Cardiac muscle cell (in vitro differentiated cells and primary cell): ENCODE measurements around the gene LNX2. TPM values are rescaled to one million over a fixed set of nuclear protein-coding genes. Genes with fewer than 3 reads are reported as not detected.
A peak's percentile ranks its signal among the peaks of the same experiment; 100 is the strongest.

Source experiments
- DNase-seq, 2 donors: peaks; one replicate each; pipeline versions ENCODE4 v3.0.0 to v3.0.0-alpha.2; 2010 to 2017; ENCODE audit warnings: low read depth in 1 of 2, low spot score in 1 of 2
- H3K27ac ChIP-seq: fragments of 200-600 bp; sonication (generic); 2 replicates; pipeline ENCODE4 v1.5.1; 2016
- H3K27me3 ChIP-seq: fragments of 200-600 bp; sonication (generic); 2 replicates; pipeline ENCODE4 v1.6.0; 2016; ENCODE audit warnings: control low read depth
- H3K36me3 ChIP-seq: fragments of 200-600 bp; sonication (generic); 2 replicates; pipeline ENCODE4 v1.5.1; 2016; ENCODE audit warnings: control low read depth
- H3K4me1 ChIP-seq: fragments of 200-600 bp; sonication (generic); 2 replicates; pipeline ENCODE4 v1.8.1; 2017; ENCODE audit warnings: low read depth, mild to moderate bottlenecking, mixed run types
- H3K4me3 ChIP-seq: fragments of 200-600 bp; sonication (generic); 2 replicates; pipeline ENCODE4 v1.5.1; 2016; ENCODE audit warnings: mild to moderate bottlenecking
- H3K9me3 ChIP-seq: fragments of 200-600 bp; sonication (generic); 2 replicates; pipeline ENCODE4 v1.5.1; 2017; ENCODE audit warnings: low read depth, mild to moderate bottlenecking, control low read depth
- polyA plus RNA-seq: library from polyadenylated mRNA; unstranded; fragments of >200 nt; fragmentation: Nextera tagmentation; extraction: Ambion mirVana; gene quantifications from 2 replicates; pipeline ENCODE4 v1.2.1, GENCODE V29; 2016
- total RNA-seq: library from RNA; depleted of rRNA; stranded (reverse); fragments of >200 nt; gene quantifications from 2 replicates; pipeline ENCODE4 v1.2.3, GENCODE V29; 2016
- TF ChIP-seq, protein P1 (sequence below): IDR thresholded peaks from 2 replicates; pipeline ENCODE4 v1.5.1; 2012; ENCODE audit warnings: low read depth, mild to moderate bottlenecking, low read length

Gene LNX2
- total and polyA plus RNA-seq, 2 experiments from 2014 or later = 7.1 to 11.6 TPM

DNA sequence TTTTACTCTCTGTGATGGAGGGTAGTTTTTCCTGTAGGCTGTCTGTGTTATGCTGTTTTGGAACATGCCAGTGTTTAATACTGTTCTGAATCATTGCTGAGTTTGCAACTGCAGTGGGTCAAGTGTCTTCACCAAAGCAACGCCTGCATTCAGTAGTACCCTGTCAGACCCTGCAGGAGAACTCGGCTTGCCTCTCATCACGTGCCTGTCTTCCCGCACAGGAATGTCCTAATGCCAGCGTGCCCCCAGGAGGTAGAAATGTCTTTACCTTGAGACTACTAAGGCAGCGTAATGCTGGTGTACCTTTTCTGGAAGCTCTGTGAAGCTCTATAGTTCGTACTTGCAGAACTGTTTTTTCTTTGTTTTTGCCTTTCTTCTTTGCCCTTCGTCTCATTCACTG lies 43.6 kb upstream of the LNX2 start:
- no peaks in the 10 kb centered on the region for H3K9me3 ChIP-seq
- H3K4me3 ChIP-seq = no peak overlapping the region
- peak overlapping the region; percentile 69 for H3K27ac ChIP-seq
- H3K27me3 ChIP-seq = no peaks in the 10 kb centered on the region
- TF ChIP-seq, protein P1, sequence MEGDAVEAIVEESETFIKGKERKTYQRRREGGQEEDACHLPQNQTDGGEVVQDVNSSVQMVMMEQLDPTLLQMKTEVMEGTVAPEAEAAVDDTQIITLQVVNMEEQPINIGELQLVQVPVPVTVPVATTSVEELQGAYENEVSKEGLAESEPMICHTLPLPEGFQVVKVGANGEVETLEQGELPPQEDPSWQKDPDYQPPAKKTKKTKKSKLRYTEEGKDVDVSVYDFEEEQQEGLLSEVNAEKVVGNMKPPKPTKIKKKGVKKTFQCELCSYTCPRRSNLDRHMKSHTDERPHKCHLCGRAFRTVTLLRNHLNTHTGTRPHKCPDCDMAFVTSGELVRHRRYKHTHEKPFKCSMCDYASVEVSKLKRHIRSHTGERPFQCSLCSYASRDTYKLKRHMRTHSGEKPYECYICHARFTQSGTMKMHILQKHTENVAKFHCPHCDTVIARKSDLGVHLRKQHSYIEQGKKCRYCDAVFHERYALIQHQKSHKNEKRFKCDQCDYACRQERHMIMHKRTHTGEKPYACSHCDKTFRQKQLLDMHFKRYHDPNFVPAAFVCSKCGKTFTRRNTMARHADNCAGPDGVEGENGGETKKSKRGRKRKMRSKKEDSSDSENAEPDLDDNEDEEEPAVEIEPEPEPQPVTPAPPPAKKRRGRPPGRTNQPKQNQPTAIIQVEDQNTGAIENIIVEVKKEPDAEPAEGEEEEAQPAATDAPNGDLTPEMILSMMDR = no peak
- peaks cover 31% of the 10 kb centered on the region for H3K4me1 ChIP-seq
- H3K36me3 ChIP-seq = peaks cover 3% of the 10 kb centered on the region
- DNase-seq = peak in 1 of 2 donors; percentile 69

- TF ChIP-seq, protein P1 = no peak
- DNase-seq = no peak
- Histone ChIP-seq H3K36me3 (peaks cover 3% of the 10 kb centered on the region), H3K4me1 (peaks cover 24% of the 10 kb centered on the region), H3K9me3 (no peaks in the 10 kb centered on the region), H3K27ac (peak overlapping the region; percentile 69), H3K27me3 (no peaks in the 10 kb centered on the region), H3K4me3 (no peak overlapping the region)
These were observed 42.6 kb upstream of the LNX2 start for GRCh38 chr13:27662738-27663470.

- H3K4me1 ChIP-seq = peaks cover 20% of the 10 kb centered on the region
- TF ChIP-seq, protein P1 = no peak
These were observed 40.7 kb upstream of the LNX2 start for GRCh38 chr13:27661017-27661416.

DNA sequence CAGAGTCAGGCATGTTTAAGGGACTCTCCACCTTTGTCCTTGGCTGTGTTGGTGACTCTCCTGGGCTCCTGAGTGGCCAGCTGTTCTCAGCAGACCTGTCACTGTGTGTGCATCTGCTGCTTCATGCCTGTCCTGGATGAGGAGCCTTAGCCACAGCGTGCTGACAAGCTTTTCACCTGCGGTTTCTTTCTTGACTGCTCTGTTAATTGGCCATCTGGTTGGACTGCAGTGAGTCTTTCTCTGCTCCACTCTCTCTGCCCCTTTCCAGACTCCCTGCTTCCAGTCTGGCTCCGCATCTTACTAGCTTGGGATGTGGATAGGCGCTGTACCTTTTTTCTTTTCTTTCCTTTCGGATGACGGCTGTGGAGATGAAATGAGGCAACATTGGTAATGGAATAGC lies 40.2 kb upstream of the LNX2 start:
- TF ChIP-seq, protein P1 = no peak
- Histone ChIP-seq H3K27me3 (no peaks in the 10 kb centered on the region), H3K9me3 (no peaks in the 10 kb centered on the region), H3K4me1 (peaks cover 20% of the 10 kb centered on the region), H3K27ac (no peak overlapping the region), H3K36me3 (no peaks in the 10 kb centered on the region), H3K4me3 (no peak overlapping the region)
- no peak for DNase-seq

More at GRCh38 chr13:27661017-27661416, 40.7 kb upstream of the LNX2 start:
- Histone ChIP-seq H3K36me3 (peaks cover 3% of the 10 kb centered on the region), H3K9me3 (no peaks in the 10 kb centered on the region), H3K4me3 (no peak overlapping the region), H3K27ac (no peak overlapping the region), H3K27me3 (no peaks in the 10 kb centered on the region)
- DNase-seq = no peak

DNA sequence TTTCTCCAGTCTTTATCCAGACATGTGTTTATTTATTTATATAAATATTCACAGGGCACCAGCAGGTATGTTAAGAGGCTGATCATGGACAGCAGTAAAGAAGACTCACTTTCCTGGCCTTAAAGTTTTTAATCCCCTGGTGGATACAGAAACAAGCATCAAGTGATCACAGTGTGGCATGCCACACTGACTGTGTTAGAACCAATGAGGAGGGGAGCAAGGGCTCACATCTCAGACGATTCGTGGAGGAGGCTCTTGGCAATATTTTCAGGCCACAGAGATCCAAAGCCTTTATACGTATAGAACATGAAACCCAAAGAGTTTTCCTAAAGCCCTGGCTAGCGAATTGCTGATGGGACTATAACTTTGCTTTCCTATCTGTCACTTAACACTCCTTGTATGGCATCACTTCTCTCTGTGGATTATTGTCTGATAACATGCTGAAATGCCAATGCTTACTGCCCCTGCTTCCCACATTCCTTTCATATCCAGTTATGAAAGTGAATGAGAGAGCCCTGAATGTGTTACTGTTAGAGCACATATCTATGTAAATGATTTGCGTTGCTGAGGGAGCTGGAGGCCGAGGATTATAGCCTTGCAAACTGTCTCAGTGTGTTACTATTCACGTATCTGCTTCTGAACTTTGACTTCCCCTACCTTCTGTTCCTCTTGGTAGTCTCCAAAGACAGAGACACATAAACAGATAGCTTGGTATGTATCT lies 39.0 kb upstream of the LNX2 start:
- Histone ChIP-seq H3K4me1 (peaks cover 18% of the 10 kb centered on the region), H3K9me3 (no peaks in the 10 kb centered on the region), H3K36me3 (no peaks in the 10 kb centered on the region), H3K4me3 (no peak overlapping the region), H3K27ac (peak overlapping the region; percentile 72), H3K27me3 (no peaks in the 10 kb centered on the region)
- TF ChIP-seq, protein P1 = no peak
- peak; percentile 10 to 59 for DNase-seq
